H9 (cell line): ENCODE results near the gene DLG2. TPM values are rescaled to one million over a fixed set of nuclear protein-coding genes. Genes with fewer than 3 reads are reported as not detected.

Experiments
- DNase-seq: peaks from one replicate; pipeline ENCODE4 v3.0.0-alpha.2; 2017
- H2AFZ ChIP-seq: one replicate; pipeline ENCODE4 v1.6.1; 2013; ENCODE audit warnings: mild to moderate bottlenecking, low read length, control low read depth, moderate library complexity
- H2AK5ac ChIP-seq: 2 replicates; pipeline ENCODE4 v1.6.1; 2013; ENCODE audit warnings: low read length, control low read depth, mixed read lengths; ENCODE audit not compliant: insufficient read length
- H2BK120ac ChIP-seq: one replicate; pipeline ENCODE4 v1.6.1; 2013; ENCODE audit warnings: low read depth, mild to moderate bottlenecking, low read length, control low read depth, inconsistent platforms; ENCODE audit not compliant: poor library complexity, severe bottlenecking
- H2BK12ac ChIP-seq: 2 replicates; pipeline ENCODE4 v1.6.1; 2013; ENCODE audit warnings: low read length, control low read depth, mixed read lengths, low read depth; ENCODE audit not compliant: insufficient read length
- H2BK15ac ChIP-seq: 2 replicates; pipeline ENCODE4 v1.6.1; 2013; ENCODE audit warnings: low read depth, low read length, control low read depth
- H2BK20ac ChIP-seq: one replicate; pipeline ENCODE4 v1.6.1; 2013; ENCODE audit warnings: low read depth, mild to moderate bottlenecking, low read length, control low read depth, inconsistent platforms; ENCODE audit not compliant: poor library complexity, severe bottlenecking
- H2BK5ac ChIP-seq: 2 replicates; pipeline ENCODE4 v1.6.1; 2013; ENCODE audit warnings: low read length, control low read depth, mixed read lengths; ENCODE audit not compliant: insufficient read length
- H3K14ac ChIP-seq: 2 replicates; pipeline ENCODE4 v1.6.1; 2013; ENCODE audit warnings: low read length, control low read depth; ENCODE audit not compliant: insufficient read depth
- H3K18ac ChIP-seq: 2 replicates; pipeline ENCODE4 v1.6.1; 2013; ENCODE audit warnings: low read depth, mild to moderate bottlenecking, mixed read lengths, low read length, control low read depth; ENCODE audit not compliant: insufficient read length
- H3K23ac ChIP-seq: 2 replicates; pipeline ENCODE4 v1.6.1; 2013; ENCODE audit warnings: low read length, control low read depth, mixed read lengths, low read depth; ENCODE audit not compliant: insufficient read length
- H3K23me2 ChIP-seq: 2 replicates; pipeline ENCODE4 v1.6.1; 2013; ENCODE audit warnings: low read depth, mild to moderate bottlenecking, mixed read lengths, low read length, control low read depth; ENCODE audit not compliant: insufficient read length, poor library complexity, severe bottlenecking
- H3K27ac ChIP-seq: 2 replicates; pipeline ENCODE4 v1.5.1; 2013; ENCODE audit warnings: low read length, control low read depth, mixed read lengths, low read depth; ENCODE audit not compliant: insufficient read length
- H3K27me3 ChIP-seq: 2 replicates; pipeline ENCODE4 v1.6.1; 2013; ENCODE audit warnings: low read length, control low read depth, inconsistent platforms; ENCODE audit not compliant: insufficient read depth
- H3K4ac ChIP-seq: 2 replicates; pipeline ENCODE4 v1.6.1; 2013; ENCODE audit warnings: low read depth, mild to moderate bottlenecking, control low read depth, inconsistent platforms, low read length, moderate library complexity
- H3K4me1 ChIP-seq: 2 replicates; pipeline ENCODE4 v1.6.1; 2013; ENCODE audit warnings: low read length, control low read depth, inconsistent platforms; ENCODE audit not compliant: insufficient read depth
- H3K4me2 ChIP-seq: 2 replicates; pipeline ENCODE4 v1.6.1; 2013; ENCODE audit warnings: low read length, control low read depth, mixed read lengths; ENCODE audit not compliant: insufficient read length, insufficient read depth
- H3K56ac ChIP-seq: 2 replicates; pipeline ENCODE4 v1.6.1; 2013; ENCODE audit warnings: low read depth, mild to moderate bottlenecking, mixed read lengths, low read length, control low read depth; ENCODE audit not compliant: insufficient read length
- H3K79me1 ChIP-seq: 2 replicates; pipeline ENCODE4 v1.6.1; 2013; ENCODE audit warnings: low read depth, mild to moderate bottlenecking, moderate library complexity, low read length, control low read depth, inconsistent platforms; ENCODE audit not compliant: insufficient read depth, poor library complexity, severe bottlenecking
- H3K79me2 ChIP-seq: 2 replicates; pipeline ENCODE4 v1.6.1; 2013; ENCODE audit warnings: low read length, control low read depth, inconsistent platforms; ENCODE audit not compliant: insufficient read depth
- H3K9ac ChIP-seq: 2 replicates; pipeline ENCODE4 v1.6.1; 2013; ENCODE audit warnings: low read length, control low read depth, mixed read lengths; ENCODE audit not compliant: insufficient read length; ENCODE audit errors: extremely low read depth
- H3K9me3 ChIP-seq: one replicate; pipeline ENCODE4 v1.6.1; 2013; ENCODE audit warnings: low read depth, low read length, inconsistent platforms; ENCODE audit not compliant: control insufficient read depth
- H3T11ph ChIP-seq: one replicate; pipeline ENCODE4 v1.6.1; 2013; ENCODE audit warnings: mild to moderate bottlenecking, low read length, control low read depth, inconsistent platforms
- H4K20me1 ChIP-seq: one replicate; pipeline ENCODE4 v1.6.1; 2013; ENCODE audit not compliant: control insufficient read depth, insufficient read length, insufficient read depth
- H4K5ac ChIP-seq: 2 replicates; pipeline ENCODE4 v1.6.1; 2013; ENCODE audit warnings: low read depth, mild to moderate bottlenecking, mixed read lengths, low read length, control low read depth; ENCODE audit not compliant: insufficient read length
- H4K8ac ChIP-seq: replicated peaks from 2 replicates; pipeline ENCODE4 v1.6.1; 2013; ENCODE audit warnings: low read length, control low read depth, mixed read lengths, low read depth; ENCODE audit not compliant: insufficient read length
- H4K91ac ChIP-seq: 2 replicates; pipeline ENCODE4 v1.6.1; 2013; ENCODE audit warnings: low read depth, mild to moderate bottlenecking, moderate library complexity, mixed read lengths, low read length, control low read depth; ENCODE audit not compliant: insufficient read length
- H3K27ac Mint-ChIP-seq, 3 experiments: 2 replicates in 2 of 3; 3 replicates in 1 of 3; pipeline ENCODE4 v1.8.0; 2020 to 2021; ENCODE audit warnings: mixed read lengths in 3 of 3, mild to moderate bottlenecking in 1 of 3, moderate library complexity in 1 of 3
- H3K27me3 Mint-ChIP-seq: 2 replicates; pipeline ENCODE4 v1.8.0; 2021; ENCODE audit warnings: low read depth, mild to moderate bottlenecking, moderate library complexity, mixed read lengths
- H3K36me3 Mint-ChIP-seq, 3 experiments: 2 replicates in 2 of 3; 3 replicates in 1 of 3; pipeline ENCODE4 v1.8.0; 2020 to 2021; ENCODE audit warnings: low read depth in 3 of 3, mixed read lengths in 3 of 3; ENCODE audit not compliant: insufficient read depth in 1 of 3
- H3K4me1 Mint-ChIP-seq, 2 experiments: 2 replicates each; pipeline ENCODE4 v1.8.0; 2020; ENCODE audit warnings: mixed read lengths in 2 of 2
- H3K4me3 Mint-ChIP-seq, 2 experiments: 2 replicates in 1 of 2; 3 replicates in 1 of 2; pipeline ENCODE4 v1.8.0; 2020 to 2021; ENCODE audit warnings: mild to moderate bottlenecking in 2 of 2, mixed read lengths in 2 of 2, moderate library complexity in 1 of 2
- H3K9me3 Mint-ChIP-seq, 2 experiments: 2 replicates in 1 of 2; 3 replicates in 1 of 2; pipeline ENCODE4 v1.8.0; 2020; ENCODE audit warnings: mild to moderate bottlenecking in 2 of 2, mixed read lengths in 2 of 2, moderate library complexity in 1 of 2
- CTCF ChIP-seq: fragments of 200-600 bp; sonication (generic); conservative IDR thresholded peaks from 3 replicates; pipeline ENCODE4 v1.8.0; 2021; ENCODE audit warnings: antibody characterized with exemption, mild to moderate bottlenecking
- WGBS: extraction: QIAGEN DNeasy Blood & Tissue Kit; methylation state at CpG from one replicate; pipeline ENCODE4 v1.1.7; 2013; ENCODE audit warnings: missing lambda C conversion rate, low lambda C conversion rate, mixed read lengths; ENCODE audit not compliant: insufficient read length; ENCODE audit errors: extremely low coverage; 5-methylcytosine and 5-hydroxymethylcytosine counted together
- total RNA-seq: library from RNA; stranded (reverse); gene quantifications from 2 replicates; pipeline ENCODE4 v1.2.1, GENCODE V29; 2021

DLG2 gene
- total RNA-seq, 1 experiment from 2014 or later: 8.0 TPM

GRCh38 chr11:83546368-83546767, 2080.8 kb downstream of the DLG2 start:
- Mint-ChIP-seq H3K4me3 (no peak overlapping the region), H3K27ac (no peak overlapping the region), H3K9me3 (no peaks in the 10 kb centered on the region), H3K36me3 (no peaks in the 10 kb centered on the region), H3K4me1 (peaks cover 6 to 7% of the 10 kb centered on the region in 2 experiments), H3K27me3 (no peaks in the 10 kb centered on the region; the same call in none of the 2 replicates)
- Histone ChIP-seq H2BK15ac (no peak overlapping the region), H3K14ac (no peak overlapping the region), H2BK5ac (no peak overlapping the region), H2BK12ac (no peak overlapping the region), H3K23me2 (no peaks in the 10 kb centered on the region), H3K56ac (no peak overlapping the region), H2AK5ac (no peak overlapping the region), H2AFZ (no peak overlapping the region), H3K23ac (no peak overlapping the region), H2BK20ac (no peak overlapping the region), H4K91ac (no peak overlapping the region), H4K5ac (no peak overlapping the region), H3T11ph (no peak overlapping the region), H3K27me3 (no peaks in the 10 kb centered on the region), H3K4me1 (0 out of 2 replicates have a peak, but pooled peaks cover 3% of the 10 kb centered on the region), H3K9ac (no peak overlapping the region), H2BK120ac (no peak overlapping the region), H3K4me2 (no peak overlapping the region), H3K27ac (no peak overlapping the region), H3K9me3 (no peaks in the 10 kb centered on the region), H3K79me1 (no peaks in the 10 kb centered on the region), H3K4ac (no peak overlapping the region), H3K18ac (no peak overlapping the region), H4K20me1 (no peaks in the 10 kb centered on the region), H3K79me2 (no peaks in the 10 kb centered on the region), H4K8ac (no peak overlapping the region)
- DNase-seq: no peak
- TF ChIP-seq CTCF: no peak
- WGBS: no CpG with 5 or more reads among the region's 3 CpGs
